ENCODE results near the gene STMN3.

GRCh38 chr20:63591786-63592355 is 61.4 kb downstream of the STMN3 start:
- TF ChIP-seq CTCF (IDR thresholded peaks at IDR 0.05) (no peak), POLR2A (IDR thresholded peaks at IDR 0.05) (no peak)

All from body of pancreas (tissue), 4 donors.